Smooth muscle cell (in vitro differentiated cells): ENCODE measurements around the gene ZFYVE21. TPM values are rescaled to one million over a fixed set of nuclear protein-coding genes. Genes with fewer than 3 reads are reported as not detected.

Experiments
- DNase-seq: peaks from one replicate; lab custom pipeline; 2025; ENCODE audit not compliant: unreplicated experiment; lab: John Stamatoyannopoulos, UW
- H2AFZ ChIP-seq: fragments of 200-600 bp; sonication (generic); 2 replicates; pipeline ENCODE4 v1.6.0; 2016; ENCODE audit warnings: antibody characterized with exemption, low read depth, mild to moderate bottlenecking
- H3F3A ChIP-seq: fragments of 200-600 bp; sonication (generic); 2 replicates; pipeline ENCODE4 v1.6.0; 2017; ENCODE audit warnings: antibody characterized with exemption, low read depth
- H3K27ac ChIP-seq: fragments of 200-600 bp; sonication (generic); 2 replicates; pipeline ENCODE4 v1.5.1; 2016; ENCODE audit warnings: low read depth, mild to moderate bottlenecking
- H3K27me3 ChIP-seq: fragments of 200-600 bp; sonication (generic); 2 replicates; pipeline ENCODE4 v1.6.1; 2016; ENCODE audit warnings: low read depth, mild to moderate bottlenecking
- H3K36me3 ChIP-seq: fragments of 200-600 bp; sonication (generic); 2 replicates; pipeline ENCODE4 v1.5.1; 2016; ENCODE audit warnings: low read depth
- H3K4me1 ChIP-seq: fragments of 200-600 bp; sonication (generic); 2 replicates; pipeline ENCODE4 v1.5.1; 2016; ENCODE audit warnings: low read depth
- H3K4me2 ChIP-seq: fragments of 200-600 bp; sonication (generic); 2 replicates; pipeline ENCODE4 v1.6.0; 2016; ENCODE audit warnings: mild to moderate bottlenecking
- H3K4me3 ChIP-seq: fragments of 200-600 bp; sonication (generic); 2 replicates; pipeline ENCODE4 v1.5.1; 2016; ENCODE audit warnings: mild to moderate bottlenecking
- H3K79me2 ChIP-seq: fragments of 200-600 bp; sonication (generic); 2 replicates; pipeline ENCODE4 v1.6.0; 2016; ENCODE audit warnings: low read depth, mild to moderate bottlenecking
- H3K9ac ChIP-seq: fragments of 200-600 bp; sonication (generic); 2 replicates; pipeline ENCODE4 v1.6.0; 2016; ENCODE audit warnings: low read depth
- H3K9me3 ChIP-seq: fragments of 200-600 bp; sonication (generic); replicated peaks from 2 replicates; pipeline ENCODE4 v1.5.1; 2016; ENCODE audit warnings: low read depth
- H4K20me1 ChIP-seq: fragments of 200-600 bp; sonication (generic); 2 replicates; pipeline ENCODE4 v1.6.0; 2016; ENCODE audit warnings: low read depth
- CTCF ChIP-seq: fragments of 200-600 bp; sonication (generic); IDR thresholded peaks from 2 replicates; pipeline ENCODE4 v1.5.1; 2017; ENCODE audit warnings: borderline replicate concordance, mild to moderate bottlenecking, antibody characterized with exemption; ENCODE audit not compliant: insufficient read depth, poor library complexity, severe bottlenecking
- WGBS: methylation state at CpG from one replicate; pipeline ENCODE4 v1.1.7; 2016; ENCODE audit warnings: low lambda C conversion rate; 5-methylcytosine and 5-hydroxymethylcytosine counted together
- polyA plus RNA-seq: library from polyadenylated mRNA; unstranded; fragments of >200 nt; fragmentation: Nextera tagmentation; extraction: Ambion mirVana; gene quantifications from 2 replicates; pipeline ENCODE4 v1.2.1, GENCODE V29; 2016
- total RNA-seq: library from RNA; depleted of rRNA; stranded (reverse); fragments of >200 nt; gene quantifications from 2 replicates; pipeline ENCODE4 v1.2.3, GENCODE V29; 2014

ZFYVE21 gene
- total and polyA plus RNA-seq, 2 experiments from 2014 or later: 33.9 to 41.5 TPM

GRCh38 chr14:103749860-103750259 is 34.2 kb downstream of the ZFYVE21 start:
- Histone ChIP-seq H3K9ac (no peak overlapping the region), H3K36me3 (no peaks in the 10 kb centered on the region), H3K4me1 (no peaks in the 10 kb centered on the region), H3K4me3 (no peak overlapping the region), H2AFZ (no peak overlapping the region), H3K27ac (no peak overlapping the region), H3K4me2 (no peak overlapping the region), H4K20me1 (no peaks in the 10 kb centered on the region), H3K9me3 (no peaks in the 10 kb centered on the region), H3K79me2 (no peaks in the 10 kb centered on the region), H3K27me3 (no peaks in the 10 kb centered on the region), H3F3A (no peaks in the 10 kb centered on the region)
- DNase-seq: no peak
- WGBS: 90% methylated on average over 5 of the region's 5 CpGs
- no peak for TF ChIP-seq CTCF

- 87% methylated on average over 9 of the region's 9 CpGs for WGBS
- H2AFZ ChIP-seq: no peak overlapping the region
- H3K27me3 ChIP-seq: no peaks in the 10 kb centered on the region
- H3K9me3 ChIP-seq: no peaks in the 10 kb centered on the region
- no peaks in the 10 kb centered on the region for H3F3A ChIP-seq
- no peaks in the 10 kb centered on the region for H3K79me2 ChIP-seq
- no peaks in the 10 kb centered on the region for H4K20me1 ChIP-seq
- H3K4me2 ChIP-seq: no peak overlapping the region
- H3K27ac ChIP-seq: no peak overlapping the region
- H3K9ac ChIP-seq: no peak overlapping the region
- H3K4me1 ChIP-seq: no peaks in the 10 kb centered on the region
- no peak for DNase-seq
- H3K4me3 ChIP-seq: no peak overlapping the region
- no peaks in the 10 kb centered on the region for H3K36me3 ChIP-seq
- TF ChIP-seq CTCF: no peak
Measured at GRCh38 chr14:103753774-103754173, 38.2 kb downstream of the ZFYVE21 start.

GRCh38 chr14:103755060-103755459 is 39.5 kb downstream of the ZFYVE21 start:
- no peaks in the 10 kb centered on the region for H3K79me2 ChIP-seq
- H2AFZ ChIP-seq: no peak overlapping the region
- H3K27ac ChIP-seq: no peak overlapping the region
- 87% methylated on average over 6 of the region's 6 CpGs for WGBS
- no peak for TF ChIP-seq CTCF
- H3K9me3 ChIP-seq: no peaks in the 10 kb centered on the region
- no peaks in the 10 kb centered on the region for H4K20me1 ChIP-seq
- no peaks in the 10 kb centered on the region for H3K36me3 ChIP-seq
- no peak overlapping the region for H3K4me2 ChIP-seq
- H3K4me3 ChIP-seq: no peak overlapping the region
- no peak for DNase-seq
- H3K4me1 ChIP-seq: no peaks in the 10 kb centered on the region
- H3K27me3 ChIP-seq: no peaks in the 10 kb centered on the region
- no peaks in the 10 kb centered on the region for H3F3A ChIP-seq
- H3K9ac ChIP-seq: no peak overlapping the region

- Histone ChIP-seq H3K79me2 (no peaks in the 10 kb centered on the region), H3K27me3 (no peaks in the 10 kb centered on the region)
- 83% methylated on average over 8 of the region's 8 CpGs for WGBS
Measured at GRCh38 chr14:103758059-103758776, 42.6 kb downstream of the ZFYVE21 start.

More at GRCh38 chr14:103758059-103758776, 42.6 kb downstream of the ZFYVE21 start:
- Histone ChIP-seq H3K9ac (no peak overlapping the region), H3F3A (no peaks in the 10 kb centered on the region), H3K4me3 (no peak overlapping the region), H3K4me2 (no peak overlapping the region), H4K20me1 (no peaks in the 10 kb centered on the region), H3K9me3 (no peaks in the 10 kb centered on the region), H2AFZ (no peak overlapping the region), H3K36me3 (no peaks in the 10 kb centered on the region), H3K4me1 (no peaks in the 10 kb centered on the region), H3K27ac (no peak overlapping the region)
- no peak for DNase-seq
- TF ChIP-seq CTCF: no peak
